GM19193 (cell line): ENCODE measurements around the gene SLC43A1.

Experiments used
- POLR2A ChIP-seq: IDR thresholded peaks from 4 replicates; pipeline ENCODE4 v1.6.1; 2011; ENCODE audit not compliant: insufficient read depth, insufficient read length; ENCODE audit errors: extremely low read depth

The SLC43A1 gene

DNA sequence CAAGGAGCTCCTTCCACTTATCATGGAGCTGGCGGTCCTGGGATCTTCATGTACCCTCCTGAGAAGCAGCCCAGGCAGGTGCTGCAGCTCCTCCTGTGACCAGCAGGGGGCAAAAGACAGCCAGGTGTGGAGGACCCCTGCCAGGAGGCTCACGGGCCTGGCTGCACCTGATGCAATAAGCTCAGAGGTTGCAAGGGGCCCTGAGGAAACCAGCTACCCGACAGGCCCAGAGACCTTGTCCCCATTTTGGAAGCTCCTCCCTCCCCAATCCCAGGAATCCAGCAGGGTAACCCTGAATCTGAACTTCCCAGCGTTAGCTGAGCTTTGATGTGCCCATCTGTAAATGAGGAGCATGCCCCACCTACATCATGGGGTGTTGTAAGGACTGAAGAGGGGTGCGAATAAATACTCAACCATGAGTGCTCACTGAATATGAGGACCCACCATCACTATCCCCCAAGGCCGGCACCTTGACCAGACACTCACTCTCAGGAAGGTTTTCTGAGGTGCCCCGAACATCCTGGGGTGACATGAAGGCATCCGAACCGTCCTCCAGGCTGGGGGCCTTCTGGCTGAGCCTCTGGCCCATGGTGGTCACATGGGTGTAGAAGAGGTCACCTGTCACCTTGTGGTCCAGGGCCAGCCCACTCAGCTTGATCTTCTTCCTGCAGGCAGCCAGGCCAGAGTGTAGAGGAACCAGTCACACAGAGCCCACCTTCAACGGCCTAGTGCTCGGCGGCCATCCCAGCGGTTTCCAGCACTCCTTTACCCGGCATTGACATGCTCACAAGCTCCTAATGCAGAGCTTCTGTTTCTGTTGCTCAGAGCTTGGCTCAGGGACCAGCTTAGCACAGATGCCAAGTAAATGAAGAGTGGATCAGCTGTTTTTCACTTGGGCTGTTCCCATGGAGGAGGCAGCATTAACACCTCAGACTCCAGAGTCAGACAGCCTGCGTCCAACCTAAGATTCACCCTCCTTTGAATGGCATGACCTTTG is 21.7 kb downstream of the SLC43A1 start:
- TF ChIP-seq POLR2A: no peak

DNA sequence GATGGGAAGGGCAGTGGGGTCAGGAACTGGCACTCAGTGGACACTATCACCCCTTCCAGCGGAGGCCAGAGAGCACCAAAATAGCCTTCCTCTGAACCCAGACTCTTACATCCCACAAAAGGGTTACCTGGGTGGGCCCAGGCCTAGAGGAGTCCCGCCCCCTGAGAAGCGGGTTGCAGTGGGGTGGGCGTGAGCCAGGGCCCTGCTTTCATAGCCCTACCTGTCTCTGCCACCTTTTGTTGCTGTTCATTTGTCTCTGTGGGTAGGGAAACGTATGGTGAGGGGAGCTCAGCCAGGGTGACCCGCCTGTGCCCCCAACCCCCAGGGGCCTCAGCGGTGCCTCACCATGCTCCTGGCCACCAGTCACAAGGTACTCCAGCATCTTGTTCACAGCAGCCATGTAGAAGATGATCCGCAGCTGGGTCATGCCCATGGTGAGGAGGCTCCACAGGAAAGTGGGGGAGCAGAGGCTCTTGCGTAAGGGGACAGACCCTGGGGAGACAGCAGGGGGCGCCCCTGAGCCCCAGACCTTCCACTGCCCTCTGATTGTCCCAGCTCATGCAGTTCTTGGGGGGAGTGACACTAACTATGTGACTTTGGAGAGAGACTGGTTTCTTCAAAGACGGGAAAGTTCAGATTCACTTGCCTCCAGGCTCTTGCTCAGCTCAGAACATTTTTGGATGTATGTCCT is 24.0 kb downstream of the SLC43A1 start:
- no peak for TF ChIP-seq POLR2A

- TF ChIP-seq POLR2A: no peak
Measured at GRCh38 chr11:57490456-57491248, 24.9 kb downstream of the SLC43A1 start.

DNA sequence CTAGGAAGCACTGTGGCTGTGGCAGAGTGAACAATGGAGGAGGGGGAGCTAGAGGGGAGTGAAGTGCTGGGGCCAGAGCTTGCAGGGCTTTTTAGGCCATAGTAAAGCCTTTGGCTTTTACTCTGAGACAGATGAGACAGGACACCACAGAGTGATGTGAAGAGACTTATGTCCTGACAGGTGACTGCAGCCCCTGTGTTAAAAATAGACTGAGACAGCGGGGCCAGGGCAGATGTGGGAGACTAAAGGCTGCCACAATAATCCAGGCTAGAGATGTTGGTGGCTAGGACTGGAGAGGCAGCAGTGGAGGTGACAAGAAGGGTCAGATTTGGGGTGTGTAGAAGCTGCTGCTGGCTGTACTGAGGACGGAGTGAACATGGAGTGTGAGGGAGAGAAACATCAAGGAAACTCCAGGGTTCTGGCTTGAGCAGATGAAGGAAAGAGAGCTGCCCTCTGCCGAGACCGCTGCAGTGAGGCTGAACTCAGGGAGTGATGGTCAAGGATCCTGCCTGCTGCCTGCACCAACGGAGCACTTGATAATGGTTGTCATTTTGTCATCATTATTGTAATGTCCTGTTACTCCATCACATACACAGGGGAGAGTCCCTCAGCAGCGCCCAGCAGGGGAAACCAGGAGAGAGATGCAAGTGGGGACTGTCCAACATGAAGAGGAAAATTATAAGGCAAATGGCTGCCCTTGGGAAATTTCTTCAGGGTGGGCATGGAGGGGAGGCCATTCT is 27.4 kb downstream of the SLC43A1 start:
- no peak for TF ChIP-seq POLR2A

- TF ChIP-seq POLR2A: no peak
Measured at GRCh38 chr11:57487021-57487778, 28.3 kb downstream of the SLC43A1 start.

DNA sequence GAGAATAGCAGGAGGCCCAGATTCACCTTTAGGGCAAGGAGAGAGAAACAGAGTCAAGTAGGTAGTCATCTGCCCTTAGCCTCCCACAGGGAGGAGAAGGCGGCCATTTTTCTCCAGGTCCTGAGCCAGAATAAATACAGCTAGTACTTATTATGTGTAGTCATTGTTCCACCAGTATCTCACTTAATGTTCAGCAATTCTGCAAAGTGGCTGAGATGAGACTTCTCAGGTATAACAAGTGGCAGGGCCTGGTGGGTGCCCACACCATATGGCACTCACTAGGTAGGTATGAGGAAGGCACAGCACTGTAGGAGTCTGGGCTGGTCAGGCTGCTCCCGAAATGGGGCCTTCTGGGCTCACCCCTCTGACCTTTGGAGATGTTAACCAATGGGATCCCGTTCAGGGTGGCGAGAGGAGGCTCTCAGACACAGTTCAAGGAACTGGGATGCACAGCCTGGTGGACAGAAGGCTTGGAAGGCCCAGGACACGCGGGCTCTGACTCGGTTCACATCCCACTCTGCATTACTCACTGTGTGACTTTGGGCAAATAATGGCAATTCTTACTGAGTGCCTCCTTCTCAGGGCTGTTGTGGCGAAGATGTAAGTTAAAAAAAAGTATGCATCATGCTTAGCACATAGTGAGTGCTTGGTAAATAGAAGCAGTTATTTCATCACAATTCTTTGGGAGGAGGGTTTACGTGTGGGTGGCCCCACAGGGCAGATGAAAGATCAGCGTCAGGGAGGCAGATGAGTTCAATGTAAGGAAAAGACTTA is 30.1 kb downstream of the SLC43A1 start:
- no peak for TF ChIP-seq POLR2A

DNA sequence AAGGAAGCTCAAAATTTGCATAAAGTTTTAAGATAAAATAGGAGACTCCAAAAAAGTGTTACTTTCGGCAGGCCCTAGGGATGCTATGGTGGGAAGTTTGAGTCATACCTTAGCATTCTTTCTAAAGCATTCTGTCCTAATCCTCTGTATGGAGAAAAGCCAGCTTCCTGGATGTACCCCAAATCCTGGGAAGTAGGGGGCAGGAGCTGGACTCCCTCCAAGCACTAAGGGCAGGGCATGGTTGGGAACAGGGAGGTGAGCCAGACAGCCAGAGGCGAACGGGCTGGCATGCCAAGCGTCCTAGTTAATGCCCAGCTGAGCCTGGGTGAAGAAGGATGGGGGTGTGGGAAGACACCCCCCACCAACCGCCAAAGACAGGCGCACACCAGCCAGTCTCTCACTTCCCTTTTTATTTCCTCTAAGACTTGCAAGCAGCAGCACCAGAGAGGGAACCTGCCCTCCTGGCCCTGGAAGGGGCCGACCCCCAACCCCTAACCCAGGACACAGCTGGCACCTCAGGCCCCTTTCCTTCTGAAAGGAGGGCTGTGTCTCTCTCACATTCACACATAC is 31.3 kb downstream of the SLC43A1 start:
- TF ChIP-seq POLR2A: no peak

DNA sequence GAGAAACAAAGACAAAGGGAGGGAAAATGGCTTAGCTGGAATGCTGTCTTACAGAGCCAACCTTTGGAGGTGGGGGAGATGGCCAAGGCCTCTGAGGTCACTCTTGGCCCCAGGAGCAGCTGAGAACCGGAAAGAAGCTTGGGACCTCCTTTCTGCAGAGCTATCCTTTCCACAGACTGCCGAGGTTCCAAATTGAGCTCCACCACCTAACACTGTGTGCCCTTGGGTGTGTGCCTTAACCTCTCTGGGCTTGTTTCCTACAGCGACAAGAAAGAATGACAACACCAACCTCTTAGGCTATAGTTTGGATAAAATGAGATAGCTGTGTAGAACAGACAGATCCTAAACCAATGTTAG is 32.0 kb downstream of the SLC43A1 start:
- no peak for TF ChIP-seq POLR2A

- TF ChIP-seq POLR2A: no peak
Measured at GRCh38 chr11:57482782-57483561, 32.5 kb downstream of the SLC43A1 start.

DNA sequence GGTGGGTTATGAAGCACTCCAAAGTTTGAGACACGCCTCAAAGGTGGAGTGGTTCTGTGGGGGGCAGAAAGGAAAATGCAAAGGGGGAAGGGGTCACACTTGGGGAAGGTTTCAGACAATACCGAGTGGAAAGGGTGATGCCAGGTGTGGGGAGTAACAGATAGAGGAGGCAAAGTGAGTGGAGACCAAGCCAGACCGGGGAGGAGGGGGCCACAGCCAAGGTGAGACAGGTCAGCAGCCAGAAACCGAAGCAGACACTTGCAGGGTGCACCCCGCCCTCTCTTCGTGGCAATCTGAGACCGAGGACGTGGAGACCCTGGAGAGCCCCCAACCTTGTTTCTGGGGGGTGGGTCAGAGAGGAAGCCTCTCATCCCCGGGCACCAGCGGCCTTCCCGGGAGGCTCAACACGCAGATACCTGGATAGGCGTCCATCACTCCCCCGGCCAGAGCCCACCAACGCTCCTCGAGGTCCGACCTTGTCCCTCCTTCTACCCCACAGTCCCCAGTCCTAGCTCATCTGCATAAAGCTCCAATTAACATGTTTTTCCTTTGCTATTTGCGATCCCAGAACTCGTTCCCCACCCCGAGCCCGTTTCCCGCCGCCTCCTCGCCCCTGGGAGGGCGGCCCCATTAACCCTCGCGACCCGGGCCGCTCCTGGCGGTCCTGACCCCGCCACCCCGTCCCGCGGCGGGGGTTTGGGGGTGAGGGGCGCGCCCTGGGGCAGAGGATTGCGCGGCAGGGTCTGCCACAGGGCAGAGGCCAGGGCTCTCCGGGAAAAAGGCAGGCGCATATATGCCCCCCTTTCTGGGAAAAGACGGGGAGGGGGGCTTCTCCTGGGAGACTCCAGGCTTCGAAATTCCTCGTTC is 33.4 kb downstream of the SLC43A1 start:
- TF ChIP-seq POLR2A: no peak

DNA sequence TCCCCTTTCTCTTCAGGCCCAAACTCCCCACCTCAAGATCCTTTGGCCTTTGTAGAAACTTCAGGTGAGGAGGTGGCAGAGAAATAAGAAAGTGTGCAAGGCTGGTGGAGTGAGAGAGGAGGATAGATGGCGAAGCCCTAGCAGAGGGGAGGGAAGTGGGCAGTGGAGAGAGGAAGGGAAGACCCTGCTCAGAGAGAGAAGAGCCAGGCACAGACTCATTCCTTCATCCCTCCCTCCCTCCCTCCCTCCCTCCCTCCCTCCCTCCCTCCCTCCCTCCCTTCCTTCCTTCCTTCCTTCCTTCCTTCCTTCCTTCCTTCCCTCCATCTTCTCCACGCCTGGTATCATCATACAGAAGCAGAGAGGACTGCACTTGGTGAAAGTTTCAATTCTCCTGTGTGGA is 34.2 kb downstream of the SLC43A1 start:
- TF ChIP-seq POLR2A: no peak
